BE2C (cell line): ENCODE results near the gene MRPS23.

Source experiments
- DNase-seq: peaks from one replicate; pipeline ENCODE4 v3.0.0-alpha.2; 2020
- H3K27me3 ChIP-seq: fragments of 250-450 bp; sonication (Bioruptor Pico); 2 replicates; pipeline ENCODE4 v1.5.1; 2020; ENCODE audit warnings: mild to moderate bottlenecking
- H3K36me3 ChIP-seq: fragments of 250-450 bp; sonication (Bioruptor Pico); 2 replicates; pipeline ENCODE4 v1.5.1; 2020; ENCODE audit warnings: mild to moderate bottlenecking
- H3K4me1 ChIP-seq: fragments of 250-450 bp; sonication (Bioruptor Pico); 2 replicates; pipeline ENCODE4 v1.5.1; 2020
- H3K4me3 ChIP-seq: 2 replicates; pipeline ENCODE4 v1.5.1; 2011; ENCODE audit warnings: low read depth, low read length
- H3K9me3 ChIP-seq: fragments of 250-450 bp; sonication (Bioruptor Pico); 2 replicates; pipeline ENCODE4 v1.5.1; 2020
- TF ChIP-seq, protein P1 (sequence below): IDR thresholded peaks from 2 replicates; pipeline ENCODE4 v1.5.1; 2012; ENCODE audit warnings: mild to moderate bottlenecking, low read depth, low read length

Gene MRPS23

GRCh38 chr17:57881143-57881542 lies 31.3 kb upstream of the MRPS23 start:
- H3K36me3 ChIP-seq, result no peaks in the 10 kb centered on the region
- H3K27me3 ChIP-seq, result no peaks in the 10 kb centered on the region
- no peaks in the 10 kb centered on the region for H3K9me3 ChIP-seq
- TF ChIP-seq, protein P1, sequence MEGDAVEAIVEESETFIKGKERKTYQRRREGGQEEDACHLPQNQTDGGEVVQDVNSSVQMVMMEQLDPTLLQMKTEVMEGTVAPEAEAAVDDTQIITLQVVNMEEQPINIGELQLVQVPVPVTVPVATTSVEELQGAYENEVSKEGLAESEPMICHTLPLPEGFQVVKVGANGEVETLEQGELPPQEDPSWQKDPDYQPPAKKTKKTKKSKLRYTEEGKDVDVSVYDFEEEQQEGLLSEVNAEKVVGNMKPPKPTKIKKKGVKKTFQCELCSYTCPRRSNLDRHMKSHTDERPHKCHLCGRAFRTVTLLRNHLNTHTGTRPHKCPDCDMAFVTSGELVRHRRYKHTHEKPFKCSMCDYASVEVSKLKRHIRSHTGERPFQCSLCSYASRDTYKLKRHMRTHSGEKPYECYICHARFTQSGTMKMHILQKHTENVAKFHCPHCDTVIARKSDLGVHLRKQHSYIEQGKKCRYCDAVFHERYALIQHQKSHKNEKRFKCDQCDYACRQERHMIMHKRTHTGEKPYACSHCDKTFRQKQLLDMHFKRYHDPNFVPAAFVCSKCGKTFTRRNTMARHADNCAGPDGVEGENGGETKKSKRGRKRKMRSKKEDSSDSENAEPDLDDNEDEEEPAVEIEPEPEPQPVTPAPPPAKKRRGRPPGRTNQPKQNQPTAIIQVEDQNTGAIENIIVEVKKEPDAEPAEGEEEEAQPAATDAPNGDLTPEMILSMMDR, result no peak
- no peaks in the 10 kb centered on the region; the same call in 1 of the 2 replicates for H3K4me1 ChIP-seq
- H3K4me3 ChIP-seq, result no peak overlapping the region
- DNase-seq, result no peak

DNA sequence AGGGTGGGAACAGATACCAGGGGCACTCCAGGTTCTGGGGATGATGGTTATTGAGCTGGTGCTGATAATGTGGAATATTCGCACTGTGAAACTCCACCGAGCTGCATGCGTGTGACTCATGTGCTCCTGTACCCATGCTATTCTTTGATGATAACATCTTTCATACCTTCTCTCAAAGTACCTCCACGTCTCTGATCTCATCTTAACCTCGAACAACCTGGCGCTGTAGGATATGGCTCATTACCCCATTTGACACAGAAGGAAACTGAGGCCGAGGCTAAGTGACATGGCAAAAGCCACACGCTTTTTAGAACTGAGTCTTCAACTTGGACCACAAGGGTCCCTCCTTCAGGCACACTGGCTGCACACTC lies 30.2 kb upstream of the MRPS23 start:
- H3K9me3 ChIP-seq, result no peaks in the 10 kb centered on the region
- DNase-seq, result no peak

GRCh38 chr17:57879437-57880085 lies 29.7 kb upstream of the MRPS23 start:
- H3K4me1 ChIP-seq, result peaks cover 11% of the 10 kb centered on the region
- no peak overlapping the region for H3K4me3 ChIP-seq
- H3K27me3 ChIP-seq, result no peaks in the 10 kb centered on the region
- no peaks in the 10 kb centered on the region for H3K9me3 ChIP-seq
- no peak for DNase-seq
- TF ChIP-seq, protein P1, result no peak
- H3K36me3 ChIP-seq, result no peaks in the 10 kb centered on the region

More for the DNA sequence above, 30.2 kb upstream of the MRPS23 start:
- Histone ChIP-seq H3K4me1 (peaks cover 8% of the 10 kb centered on the region), H3K27me3 (no peaks in the 10 kb centered on the region), H3K36me3 (no peaks in the 10 kb centered on the region), H3K4me3 (no peak overlapping the region)
- TF ChIP-seq, protein P1, result no peak

DNA sequence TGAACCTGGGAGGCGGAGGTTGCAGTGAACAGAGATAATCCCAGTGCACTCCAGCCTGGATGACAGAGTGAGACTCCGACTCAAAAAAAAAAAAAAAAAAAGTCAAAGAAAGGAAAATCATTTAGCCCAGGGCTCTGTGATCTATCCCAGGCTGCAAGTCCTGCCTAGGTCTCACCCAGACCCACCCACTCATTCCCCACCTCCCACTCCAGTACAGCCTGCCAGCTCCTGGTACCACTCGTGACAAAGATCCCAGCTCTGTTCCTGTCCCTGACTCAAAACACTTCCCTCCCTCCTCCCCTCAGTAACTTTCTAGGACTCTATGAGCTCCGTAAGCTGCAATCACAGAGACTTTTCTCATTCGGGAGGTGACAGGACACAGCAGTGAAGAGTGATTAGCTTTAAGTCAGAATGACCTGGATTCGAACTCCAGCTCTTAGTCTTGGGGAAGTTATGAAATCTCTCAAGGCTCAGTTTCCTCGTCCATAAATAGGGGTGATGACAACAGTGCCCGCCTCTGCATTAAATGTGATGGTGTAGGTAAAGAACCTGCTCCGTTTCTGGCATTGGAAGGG lies 28.0 kb upstream of the MRPS23 start:
- H3K27me3 ChIP-seq, result no peaks in the 10 kb centered on the region

DNA sequence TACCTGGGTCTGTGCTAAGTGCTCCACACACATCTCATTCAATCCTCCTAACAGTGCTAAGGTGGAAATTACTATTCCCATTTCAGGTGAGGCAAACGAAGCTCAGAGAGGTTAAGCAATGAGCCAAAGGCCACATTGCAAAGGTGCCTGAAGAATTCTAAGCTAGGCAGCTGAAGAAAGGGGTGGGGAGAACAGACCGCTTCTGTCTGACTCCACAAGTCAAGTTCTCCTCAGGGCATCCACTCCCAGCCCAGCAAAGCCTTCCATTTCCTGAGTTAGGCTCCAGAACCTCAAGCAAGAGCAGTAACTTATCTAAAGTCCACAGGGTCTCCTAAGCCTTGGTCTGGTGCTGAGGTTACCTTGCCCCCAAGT lies 27.0 kb upstream of the MRPS23 start:
- Histone ChIP-seq H3K36me3 (no peaks in the 10 kb centered on the region), H3K4me1 (peaks cover 18% of the 10 kb centered on the region), H3K4me3 (no peak overlapping the region), H3K27me3 (no peaks in the 10 kb centered on the region), H3K9me3 (no peaks in the 10 kb centered on the region)
- no peak for DNase-seq
- TF ChIP-seq, protein P1, result no peak

More for the DNA sequence above, 28.0 kb upstream of the MRPS23 start:
- no peaks in the 10 kb centered on the region for H3K9me3 ChIP-seq
- TF ChIP-seq, protein P1, result no peak
- no peak overlapping the region for H3K4me3 ChIP-seq
- peaks cover 18% of the 10 kb centered on the region for H3K4me1 ChIP-seq
- H3K36me3 ChIP-seq, result no peaks in the 10 kb centered on the region
- no peak for DNase-seq
